NCI-H748 treated with DMSO at 0.1 percent for 48 hours (cell line): Measurements from ENCODE around the gene RUNX3.

ENCODE experiments used
- DNase-seq: peaks from one replicate; lab custom pipeline; 2025; lab: John Stamatoyannopoulos, UW

RUNX3 gene

DNA sequence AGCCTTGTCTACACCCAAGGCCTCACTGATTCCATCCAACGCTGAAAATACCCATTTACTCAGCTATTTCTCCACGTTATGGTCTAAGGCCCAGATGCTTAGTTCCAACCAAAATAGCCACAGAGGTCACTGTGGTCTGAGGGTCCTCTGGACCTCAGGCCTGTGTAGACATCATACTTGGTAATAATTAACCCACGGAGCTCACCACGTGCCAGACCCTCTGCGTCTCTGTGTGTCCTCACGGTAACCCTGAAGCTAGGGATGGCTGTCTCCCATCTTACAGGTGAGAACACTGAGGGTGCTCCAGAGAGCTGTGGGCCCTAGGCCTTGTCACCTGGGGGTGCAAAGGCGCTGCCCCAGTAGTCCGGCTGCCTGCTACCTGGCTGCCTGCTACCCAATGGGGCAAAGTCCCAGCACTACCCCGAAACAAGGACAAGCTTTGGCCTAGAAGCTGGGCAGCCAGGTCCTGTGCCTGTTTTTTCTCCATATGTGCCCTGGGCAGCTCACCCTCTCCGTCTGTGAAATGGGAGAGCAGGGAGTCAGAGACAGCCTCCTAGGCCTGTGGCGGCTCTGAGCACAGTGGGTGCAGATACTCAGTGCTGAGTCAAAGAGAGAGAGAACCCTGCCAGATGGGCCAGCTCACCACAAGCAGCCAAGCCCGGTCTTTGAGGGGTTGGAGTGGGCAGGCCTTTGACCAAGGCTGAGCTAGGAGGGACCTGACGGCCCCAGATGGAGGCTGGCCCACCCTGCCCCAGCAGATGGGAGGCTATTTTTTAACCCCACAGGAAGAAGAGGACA, 17.0 kb upstream of the RUNX3 start:
- DNase-seq = no peak

DNA sequence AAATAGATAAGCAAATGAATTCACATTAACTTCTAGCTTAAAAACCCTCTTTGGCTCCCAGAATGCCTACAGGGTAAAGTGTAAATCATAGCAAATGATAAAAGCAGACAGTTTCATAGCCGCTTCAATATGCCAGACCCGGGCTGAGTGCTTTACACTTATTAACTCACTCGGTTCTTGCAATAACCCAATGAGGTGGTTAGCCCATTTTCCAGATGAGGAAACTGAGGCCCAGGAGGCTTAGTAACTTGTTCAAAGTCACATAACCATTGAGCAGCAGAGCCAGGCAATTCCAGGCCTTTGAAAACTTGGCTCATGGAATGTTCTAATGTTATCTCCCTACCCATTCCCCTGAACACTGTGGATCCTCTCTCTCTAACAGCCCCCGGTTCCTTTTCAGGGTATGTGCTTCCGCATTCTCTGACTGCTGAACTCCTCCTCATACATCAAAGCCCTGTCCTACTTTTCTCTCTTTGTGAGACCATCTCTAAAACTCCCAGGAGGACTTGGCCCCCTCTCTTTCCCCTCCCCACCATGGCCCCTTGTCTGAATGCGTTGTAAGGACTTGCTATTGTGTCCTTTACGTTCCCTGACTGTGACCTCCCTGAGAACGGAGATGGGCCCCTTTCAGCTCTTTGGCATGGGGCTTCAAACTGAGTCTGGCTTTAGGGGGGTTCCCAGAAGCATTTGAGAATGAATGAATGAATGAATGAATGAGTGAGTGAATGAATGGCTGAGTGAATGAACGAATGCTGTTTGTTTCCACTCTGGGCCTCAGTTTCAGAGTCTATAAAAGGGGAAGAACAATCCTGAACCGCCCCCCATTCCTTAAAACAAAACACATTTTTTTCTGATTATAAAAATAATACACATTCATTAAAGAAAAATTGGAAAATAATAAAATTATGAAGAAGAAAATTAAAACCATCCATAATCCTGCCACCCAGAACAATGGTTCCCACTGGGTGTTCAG, 15.6 kb upstream of the RUNX3 start:
- DNase-seq = no peak

DNA sequence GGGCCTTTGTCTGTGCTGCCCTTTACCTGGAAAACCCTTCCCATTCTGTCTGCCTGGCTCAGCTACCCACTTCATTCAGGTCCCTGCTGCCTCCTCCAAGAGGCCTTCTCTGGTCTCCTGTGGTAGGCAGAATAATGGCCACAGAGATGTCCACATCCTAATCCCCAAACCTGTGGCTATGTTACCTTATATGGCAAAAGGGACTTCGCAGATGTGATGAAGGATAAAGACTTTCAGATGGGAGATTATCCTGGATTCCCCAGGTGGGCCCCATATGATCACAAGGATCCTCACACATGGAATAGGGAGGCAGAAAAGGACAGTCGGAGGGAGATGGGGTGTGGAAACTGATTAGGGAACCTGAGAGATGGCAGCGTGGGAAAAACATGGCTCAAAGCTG, 14.2 kb upstream of the RUNX3 start:
- DNase-seq = no peak

DNA sequence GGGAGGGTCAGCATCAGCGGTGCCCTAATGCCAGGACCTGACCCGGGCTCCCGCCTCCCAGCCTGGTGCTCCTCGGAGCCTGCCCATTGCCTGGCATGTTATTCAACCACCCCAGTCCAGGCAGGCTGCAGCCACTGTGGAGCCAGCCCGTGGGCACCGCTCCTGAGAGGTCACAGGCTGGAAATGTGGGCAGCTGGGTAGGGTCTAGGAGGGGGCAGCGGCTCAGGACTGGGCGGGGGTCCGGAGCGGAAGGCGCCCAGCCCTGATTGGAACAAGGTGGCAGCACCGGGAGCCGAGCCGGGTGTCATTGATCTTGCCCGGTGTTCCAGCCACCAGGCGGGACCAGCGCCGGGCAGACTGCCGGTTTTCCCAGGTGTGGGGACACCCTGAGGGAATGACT, 12.7 kb upstream of the RUNX3 start:
- DNase-seq = no peak

DNA sequence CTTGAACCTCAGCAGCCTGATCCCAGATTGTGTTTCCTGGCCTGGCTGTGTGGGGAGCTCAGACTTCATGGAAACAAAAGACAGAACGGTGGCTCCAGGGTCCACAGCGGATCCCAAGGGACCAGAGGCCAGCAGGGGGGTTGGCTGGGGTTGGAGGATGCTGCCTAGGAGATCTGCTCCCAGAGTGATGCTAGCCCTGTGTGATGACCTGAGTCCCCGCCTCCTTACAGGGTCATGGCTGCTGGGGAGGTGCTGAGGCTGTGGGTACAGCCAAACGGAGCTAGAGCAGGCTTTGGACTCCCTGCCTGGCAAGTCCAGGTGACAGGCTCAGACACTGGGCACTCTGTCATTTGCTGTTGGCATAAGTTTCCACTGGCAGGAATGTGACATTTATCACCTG, 11.5 kb upstream of the RUNX3 start:
- no peak for DNase-seq

DNA sequence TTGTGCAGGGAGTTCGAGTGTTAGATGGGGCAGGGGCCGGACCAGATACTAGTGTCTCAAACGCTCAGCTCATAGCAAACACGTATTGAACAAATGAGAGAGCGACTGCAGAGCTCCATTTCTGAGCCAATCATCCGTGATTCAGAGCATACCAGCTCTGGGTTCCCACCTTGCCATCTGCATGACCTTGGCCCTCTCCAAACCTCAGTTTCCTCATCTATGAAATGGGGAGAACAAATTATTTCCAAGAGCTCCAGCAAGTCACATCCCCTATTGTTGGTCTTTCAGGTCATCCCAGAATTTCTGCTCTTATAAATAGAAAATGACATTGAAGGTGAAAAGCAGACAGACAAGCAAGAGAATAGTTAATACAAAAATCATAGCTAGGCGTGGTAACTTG, 10.2 kb upstream of the RUNX3 start:
- DNase-seq = no peak

DNA sequence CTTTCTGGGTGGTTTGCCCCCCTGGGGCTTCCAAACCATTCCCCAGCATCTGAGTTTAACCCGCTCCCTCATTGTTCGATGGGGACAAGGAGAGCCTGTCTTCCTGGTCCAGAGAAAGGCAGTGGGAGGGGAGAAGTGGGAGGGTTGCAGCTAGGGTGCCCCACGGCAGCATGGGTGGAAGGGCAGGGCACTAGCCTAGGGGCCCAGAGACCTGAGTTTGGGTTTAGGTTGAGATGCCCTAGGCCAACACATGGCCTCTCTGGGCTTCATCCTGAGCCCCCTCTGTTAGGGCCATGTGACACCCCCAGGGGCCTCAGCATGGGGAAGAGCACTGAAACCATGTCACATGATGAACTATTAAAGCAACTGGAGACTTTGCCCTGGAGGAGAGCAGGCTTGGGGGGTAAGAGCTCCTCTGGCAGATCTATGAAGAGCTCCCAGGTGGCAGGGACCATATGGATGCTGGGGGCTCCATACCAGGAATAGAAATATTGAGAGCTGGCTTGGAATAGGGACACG, 9.7 kb upstream of the RUNX3 start:
- no peak for DNase-seq

DNA sequence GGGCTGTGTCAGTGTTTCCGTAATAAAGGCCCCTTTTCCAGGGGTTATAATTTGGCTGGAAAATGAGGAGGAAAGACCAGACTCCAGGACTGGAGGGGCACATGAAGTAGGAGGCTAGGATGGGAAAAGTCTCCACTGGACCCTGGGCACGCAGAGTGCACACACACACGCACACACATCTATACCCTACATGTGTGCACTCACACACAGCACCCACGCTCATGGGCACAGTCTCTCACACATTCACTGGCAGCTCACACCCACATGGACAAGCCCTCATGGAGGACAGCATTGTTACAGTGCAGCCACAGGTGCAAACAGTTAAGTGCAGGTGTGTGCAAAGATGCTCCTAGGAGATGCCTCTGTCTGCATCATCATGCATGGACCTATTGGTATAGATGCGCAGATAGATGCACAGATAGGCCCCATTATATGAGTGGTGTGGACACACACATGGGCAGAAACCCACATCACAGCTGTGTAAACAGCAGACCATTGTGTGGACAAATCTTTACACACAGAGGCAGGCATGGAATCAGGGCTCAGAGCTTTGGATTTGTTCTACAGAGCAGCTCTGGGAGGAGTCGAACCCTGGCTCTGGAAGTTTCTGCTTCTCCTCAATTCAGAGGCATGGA, 9.1 kb upstream of the RUNX3 start:
- peak; percentile 10 for DNase-seq

DNA sequence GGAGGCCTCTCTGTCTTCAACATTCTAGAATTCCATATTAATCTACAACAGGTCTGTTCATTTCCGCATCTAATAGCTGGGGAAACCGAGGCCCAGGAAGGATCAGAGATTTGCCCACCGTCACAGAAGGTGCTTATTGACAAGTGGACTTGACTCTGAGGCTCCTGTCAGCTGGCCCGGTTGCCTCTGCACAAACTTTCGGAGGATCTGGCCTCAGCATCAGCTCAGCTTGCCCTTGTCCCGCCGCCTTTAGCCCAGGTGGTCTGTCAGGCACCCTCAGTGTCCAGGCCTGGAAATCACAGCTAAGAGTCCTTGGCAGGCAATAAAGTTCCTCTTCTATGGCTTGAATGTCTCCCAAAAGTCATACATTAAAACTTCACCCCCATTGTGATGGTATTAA, 8.2 kb upstream of the RUNX3 start:
- DNase-seq = no peak

DNA sequence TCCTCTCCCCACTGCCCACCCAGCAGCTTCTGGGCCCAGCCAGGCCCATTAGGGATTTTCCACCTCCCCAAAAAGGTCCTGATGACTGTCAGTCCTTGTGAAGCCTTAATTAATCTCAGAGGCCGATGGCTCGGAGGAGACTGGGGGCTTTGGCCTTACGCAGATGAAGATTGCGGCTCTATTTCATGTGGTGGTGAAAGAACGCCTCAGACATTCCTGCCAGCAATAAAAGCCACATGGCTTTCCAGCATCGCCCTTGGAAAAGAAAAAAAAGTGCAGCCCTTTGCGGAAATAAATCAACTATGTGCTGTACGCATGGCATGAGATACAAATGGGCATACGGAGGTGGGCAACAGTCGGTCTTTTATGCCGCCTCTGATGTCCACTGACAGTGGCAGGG, 6.6 kb upstream of the RUNX3 start:
- DNase-seq = no peak

DNA sequence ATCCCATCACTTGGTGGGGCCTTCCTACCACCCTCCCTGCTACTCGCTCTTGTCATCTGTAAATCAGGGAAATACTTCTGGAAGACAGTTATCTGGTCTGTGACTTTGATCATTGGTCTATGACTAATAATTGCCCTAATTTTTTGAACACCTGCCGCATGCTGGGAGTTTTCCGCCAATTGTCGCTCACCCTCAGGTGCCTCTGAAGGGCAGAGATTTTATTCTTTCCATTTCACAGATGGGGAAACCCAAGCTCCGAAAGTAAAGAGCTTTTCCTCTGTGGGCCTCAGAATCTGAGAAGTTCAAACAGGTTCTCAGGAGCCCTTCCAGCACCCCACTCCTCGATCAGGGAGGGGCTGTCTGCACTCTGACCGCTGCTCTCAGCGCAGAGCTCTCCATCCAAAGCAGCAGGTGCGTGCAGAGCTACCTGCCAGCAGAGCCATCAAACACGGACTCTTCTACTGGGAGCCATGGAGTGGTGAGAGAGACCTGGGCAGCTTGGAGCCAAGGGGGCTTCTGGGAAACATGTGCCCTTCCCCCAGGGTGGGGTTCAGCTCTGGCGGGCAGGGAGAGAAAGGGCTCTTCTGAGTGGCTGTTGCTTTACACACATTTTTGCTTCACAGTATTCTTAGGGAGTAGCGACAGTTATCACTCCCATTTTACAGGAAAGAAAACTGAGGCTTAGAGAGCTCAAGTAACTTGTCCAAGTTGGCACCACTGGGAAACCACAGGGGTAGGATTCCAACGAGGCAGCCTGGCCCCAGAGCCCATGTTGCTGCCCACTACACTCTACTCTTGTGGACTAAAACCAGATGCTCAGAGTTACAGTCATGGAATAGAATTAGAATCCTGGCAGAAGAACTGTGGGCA, 5.8 kb upstream of the RUNX3 start:
- DNase-seq = no peak

DNA sequence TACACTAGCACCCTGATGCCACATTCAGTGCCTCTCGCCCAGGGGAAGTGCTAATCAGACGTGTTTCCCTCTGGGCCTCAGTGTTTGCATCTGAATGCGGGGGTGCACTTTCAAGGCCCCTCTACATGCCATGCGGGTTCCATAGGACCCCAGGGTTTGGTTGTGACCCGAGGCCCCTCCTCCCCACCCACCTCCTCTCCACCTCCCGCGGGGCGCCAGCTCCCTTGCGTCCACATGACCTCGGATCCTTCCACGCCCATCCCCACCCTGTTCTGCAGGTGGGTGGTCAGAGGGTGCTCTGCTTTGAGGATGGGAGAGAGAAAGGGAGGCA, 5.1 kb upstream of the RUNX3 start:
- DNase-seq = no peak

DNA sequence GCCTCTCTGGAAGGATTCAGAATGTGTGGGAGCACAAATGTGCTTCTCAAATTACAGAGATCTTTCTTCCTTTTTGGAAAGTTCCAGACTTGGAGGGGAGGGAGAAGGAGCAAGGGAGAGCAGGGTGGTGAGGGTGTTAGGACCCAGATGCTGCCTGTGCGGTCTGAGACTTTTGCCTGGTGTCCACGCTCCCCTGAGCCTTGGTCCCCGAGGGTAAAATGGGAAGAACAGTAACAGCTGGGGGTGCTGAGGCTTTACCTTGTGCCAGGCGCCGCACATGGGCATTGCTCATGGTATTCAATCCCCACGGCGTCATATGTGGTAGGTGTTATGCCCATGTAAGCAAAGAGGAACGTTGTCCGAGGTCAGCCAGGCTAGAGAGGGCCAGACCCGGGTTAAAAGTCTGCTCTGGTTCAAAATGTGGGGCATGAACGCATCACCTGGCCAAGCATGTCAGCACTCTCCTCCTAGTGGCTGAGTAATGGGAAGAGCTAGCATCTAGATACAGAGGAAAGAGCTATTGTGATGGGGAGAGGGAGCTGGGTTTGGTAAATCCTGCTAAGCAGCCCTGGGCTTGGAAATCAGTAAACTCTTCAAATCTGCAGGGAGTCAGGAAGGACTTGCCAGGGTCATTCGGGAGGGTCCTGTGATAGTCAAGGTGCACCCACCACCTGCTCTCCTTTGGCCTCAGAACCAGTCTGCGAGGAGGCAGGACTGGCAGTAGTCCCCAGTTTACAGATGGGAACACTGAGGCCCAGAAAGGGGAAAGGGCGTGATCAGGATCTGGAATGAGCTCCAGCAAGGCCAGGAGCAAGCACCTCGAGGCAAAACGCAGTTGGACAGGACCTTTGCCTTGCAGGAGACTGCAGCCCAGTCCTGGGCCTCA, 4.5 kb upstream of the RUNX3 start:
- no peak for DNase-seq

DNA sequence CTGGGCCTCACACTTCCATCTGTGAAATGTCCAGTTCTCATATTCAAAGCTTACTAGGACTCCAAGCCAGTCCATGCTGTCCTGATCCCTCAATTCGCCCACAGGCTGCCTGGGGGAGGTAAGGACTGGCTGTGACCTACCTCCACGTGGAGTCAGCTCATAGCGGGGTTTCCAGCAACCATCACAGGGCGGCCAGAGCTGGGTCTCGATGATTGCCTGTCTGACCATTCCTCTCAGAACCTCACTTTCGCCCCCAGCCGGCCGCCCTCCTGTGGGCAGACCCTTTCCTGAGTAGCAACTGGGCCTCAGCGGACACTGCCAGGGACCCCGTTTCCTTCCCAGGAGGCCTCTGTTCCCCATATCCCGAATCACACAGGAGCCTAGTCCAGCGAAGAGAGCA, 3.4 kb upstream of the RUNX3 start:
- DNase-seq = no peak

DNA sequence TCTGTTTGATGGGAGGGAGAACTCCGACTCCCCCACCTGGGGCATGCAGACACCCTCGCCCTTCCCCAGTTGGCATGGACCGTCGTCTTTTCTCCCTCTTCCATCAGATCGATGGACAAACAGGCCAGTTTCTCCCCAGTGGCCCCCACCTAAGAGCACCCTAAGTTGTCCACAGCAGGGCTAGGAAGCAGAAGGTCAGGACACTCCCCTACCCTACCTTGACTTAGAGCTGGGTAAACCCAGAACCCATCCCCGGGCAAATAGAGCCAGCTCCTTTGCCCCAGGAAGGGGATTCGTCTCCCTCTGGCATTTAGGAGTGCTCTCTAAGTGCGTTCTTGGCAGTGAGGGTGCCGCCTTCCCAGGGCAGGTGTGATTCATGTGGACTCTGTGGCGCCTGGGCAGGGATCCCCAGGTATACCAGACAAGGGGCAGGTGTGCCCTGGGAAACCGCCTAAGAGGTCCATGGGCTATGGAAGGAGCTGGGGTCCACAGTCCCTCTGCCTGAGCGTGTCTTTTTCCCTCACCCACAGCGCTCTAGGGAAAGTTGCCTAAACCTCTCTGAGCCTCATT, 2.7 kb upstream of the RUNX3 start:
- no peak for DNase-seq

DNA sequence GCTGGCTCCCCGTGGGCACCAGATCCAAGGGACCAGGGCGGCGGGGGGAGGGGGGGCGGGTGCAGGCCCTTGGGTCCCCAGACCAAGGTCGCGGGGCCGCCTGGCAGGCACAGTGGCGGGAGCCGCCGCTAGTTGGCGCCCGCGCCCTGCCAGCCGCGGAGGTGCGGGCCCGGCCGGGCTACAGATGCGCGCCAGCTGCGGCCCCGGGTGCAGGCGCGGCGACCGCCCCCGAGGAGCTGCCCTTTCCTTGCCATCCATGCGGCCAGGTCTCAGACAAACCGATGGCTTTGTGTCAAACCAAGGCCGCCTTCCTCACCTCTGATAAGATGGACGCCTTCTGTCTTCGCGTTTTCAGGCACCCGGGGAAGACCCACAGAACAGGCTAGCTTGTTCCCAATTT, 2.2 kb upstream of the RUNX3 start:
- no peak for DNase-seq

DNA sequence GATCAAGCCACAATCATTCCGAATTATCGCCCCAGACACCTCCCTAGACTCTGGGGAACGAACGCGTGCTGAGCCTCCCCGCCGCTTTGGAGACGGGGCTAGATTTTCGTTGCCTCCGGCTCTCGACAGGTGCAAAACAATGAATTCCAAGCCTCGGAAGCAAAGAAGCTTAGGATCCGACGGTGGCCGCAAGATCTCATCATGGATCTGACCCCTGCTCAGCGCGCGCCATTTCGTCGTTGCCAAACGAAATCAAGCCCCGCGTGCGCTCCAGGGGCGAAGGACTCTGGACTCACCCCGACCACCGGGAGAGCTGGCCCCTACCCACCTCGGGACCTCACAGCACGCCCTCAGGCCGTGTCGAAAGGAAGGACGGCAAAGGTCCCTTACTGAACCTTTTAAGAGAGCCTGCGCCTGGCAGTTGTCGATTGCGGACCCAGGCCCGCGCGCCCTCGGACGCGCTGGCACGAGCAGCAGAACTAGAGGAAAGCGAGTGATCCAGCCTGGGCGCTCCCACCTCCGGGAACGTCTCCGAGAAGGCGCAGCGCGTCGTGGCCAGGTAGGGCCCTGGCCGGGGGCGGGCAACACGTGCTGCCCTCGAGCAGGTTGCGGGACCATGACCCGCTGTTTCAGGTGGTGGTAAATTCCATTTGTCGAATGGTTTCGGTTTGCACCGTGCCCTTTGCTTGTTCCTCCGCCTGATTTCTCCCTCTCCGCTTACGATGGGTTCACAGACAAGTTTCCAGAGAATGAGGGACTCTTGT, 1.6 kb upstream of the RUNX3 start:
- DNase-seq = no peak

DNA sequence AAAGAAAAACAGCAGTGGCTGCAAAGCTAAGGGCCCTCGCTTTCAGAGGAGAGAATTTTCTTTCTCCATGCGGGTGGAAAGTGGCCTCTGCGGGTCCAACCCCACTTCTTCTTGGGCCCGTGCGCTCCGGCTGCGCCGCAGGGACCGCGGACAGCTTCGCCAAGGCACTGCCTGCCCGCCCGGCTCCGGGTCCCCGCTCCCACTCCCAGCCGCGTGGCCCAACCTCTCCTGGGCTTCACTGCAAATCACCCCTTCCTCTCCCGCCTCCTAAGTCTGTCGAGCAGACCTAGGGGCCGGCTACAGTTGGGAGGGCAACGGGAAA, 1.0 kb upstream of the RUNX3 start:
- DNase-seq = no peak

DNA sequence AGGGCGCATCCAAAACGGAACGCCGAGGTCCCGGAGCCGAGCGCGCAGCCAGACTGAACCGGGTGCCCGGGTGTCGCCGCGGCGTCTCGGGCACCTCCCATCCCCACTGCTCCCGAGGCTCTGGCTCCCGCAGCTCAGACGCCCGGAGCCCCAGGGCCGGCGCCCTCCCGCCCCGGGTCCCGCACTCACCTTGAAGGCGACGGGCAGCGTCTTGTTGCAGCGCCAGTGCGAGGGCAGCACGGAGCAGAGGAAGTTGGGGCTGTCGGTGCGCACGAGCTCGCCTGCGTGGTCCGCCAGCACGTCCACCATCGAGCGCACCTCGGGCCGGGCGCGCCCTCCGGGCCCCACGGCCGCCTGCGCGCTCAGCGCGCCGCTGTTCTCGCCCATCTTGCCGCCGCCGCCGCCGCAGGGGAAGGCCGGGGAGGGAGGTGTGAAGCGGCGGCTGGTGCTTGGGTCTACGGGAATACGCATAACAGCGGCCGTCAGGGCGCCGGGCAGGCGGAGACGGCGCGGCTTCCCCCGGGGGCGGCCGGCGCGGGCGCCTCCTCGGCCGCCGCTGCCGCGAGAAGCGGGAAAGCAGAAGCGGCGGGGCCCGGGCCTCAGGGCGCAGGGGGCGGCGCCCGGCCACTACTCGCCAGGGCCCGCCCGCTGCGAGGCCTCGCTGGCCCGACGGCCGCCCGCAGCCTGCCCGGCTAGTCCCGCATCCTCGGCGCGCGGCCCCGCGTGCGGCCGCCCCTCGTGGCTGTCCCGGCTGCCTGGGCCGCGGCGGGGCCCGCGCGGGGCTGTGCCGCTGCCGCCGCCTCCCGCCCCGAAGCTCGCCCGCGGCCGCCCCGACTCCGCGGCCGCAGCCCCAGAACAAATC, 447 bp downstream of the RUNX3 start:
- no peak for DNase-seq
